Ectodermal cell (in vitro differentiated cells): Measurements from ENCODE around the gene CDKAL1.

Source experiments
- H3K27ac ChIP-seq: 2 replicates; pipeline ENCODE4 v1.7.0; 2013; ENCODE audit warnings: mild to moderate bottlenecking, low read depth, low read length; ENCODE audit not compliant: insufficient read depth, poor library complexity, severe bottlenecking
- H3K27me3 ChIP-seq: 2 replicates; pipeline ENCODE4 v1.7.0; 2013; ENCODE audit warnings: mild to moderate bottlenecking, low read length; ENCODE audit not compliant: insufficient read depth, control insufficient read depth, poor library complexity, severe bottlenecking
- H3K36me3 ChIP-seq: one replicate; pipeline ENCODE4 v1.7.0; 2013; ENCODE audit warnings: low read length; ENCODE audit not compliant: control insufficient read depth, insufficient read depth
- H3K4me1 ChIP-seq: one replicate; pipeline ENCODE4 v1.7.0; 2013; ENCODE audit warnings: low read length; ENCODE audit not compliant: control insufficient read depth, insufficient read depth
- H3K4me3 ChIP-seq: 2 replicates; pipeline ENCODE4 v1.7.0; 2013; ENCODE audit warnings: low read depth, low read length, control low read depth; ENCODE audit not compliant: insufficient read depth
- H3K9me3 ChIP-seq: 2 replicates; pipeline ENCODE4 v1.7.0; 2013; ENCODE audit warnings: mild to moderate bottlenecking, low read length, moderate library complexity; ENCODE audit not compliant: control insufficient read depth
- WGBS, 2 experiments: methylation state at CpG; one replicate each; pipeline ENCODE4 v1.1.7; 2013; ENCODE audit warnings: missing lambda C conversion rate in 2 of 2; 5-methylcytosine and 5-hydroxymethylcytosine counted together

The CDKAL1 gene

GRCh38 chr6:20771409-20771808, 237.2 kb downstream of the CDKAL1 start:
- no peak overlapping the region for H3K4me3 ChIP-seq
- WGBS, 2 experiments = 65 to 69% methylated on average over 6 of the region's 6 CpGs
- H3K27ac ChIP-seq = no peak overlapping the region
- no peaks in the 10 kb centered on the region for H3K9me3 ChIP-seq
- H3K27me3 ChIP-seq = no peaks in the 10 kb centered on the region
- H3K4me1 ChIP-seq = no peaks in the 10 kb centered on the region
- H3K36me3 ChIP-seq = no peaks in the 10 kb centered on the region

- no peaks in the 10 kb centered on the region for H3K27me3 ChIP-seq
- H3K36me3 ChIP-seq = no peaks in the 10 kb centered on the region
- H3K4me1 ChIP-seq = peaks cover 3% of the 10 kb centered on the region
- H3K27ac ChIP-seq = no peak overlapping the region
- H3K9me3 ChIP-seq = no peaks in the 10 kb centered on the region
- H3K4me3 ChIP-seq = no peak overlapping the region
- WGBS, 2 experiments = 100% methylated on average over 1 of the region's 1 CpG
These were observed 239.6 kb downstream of the CDKAL1 start for GRCh38 chr6:20773822-20774221.

- H3K27me3 ChIP-seq = no peaks in the 10 kb centered on the region
- peaks cover 3% of the 10 kb centered on the region for H3K4me1 ChIP-seq
- no peak overlapping the region for H3K27ac ChIP-seq
- H3K36me3 ChIP-seq = no peaks in the 10 kb centered on the region
- H3K9me3 ChIP-seq = no peaks in the 10 kb centered on the region
- no peak overlapping the region for H3K4me3 ChIP-seq
- WGBS, 2 experiments = 97 to 100% methylated on average over 1 of the region's 1 CpG
These were observed 241.7 kb downstream of the CDKAL1 start for GRCh38 chr6:20775981-20776380.

GRCh38 chr6:20777801-20778200, 243.5 kb downstream of the CDKAL1 start:
- no peaks in the 10 kb centered on the region for H3K9me3 ChIP-seq
- no peak overlapping the region for H3K27ac ChIP-seq
- peaks cover 3% of the 10 kb centered on the region for H3K4me1 ChIP-seq
- H3K36me3 ChIP-seq = no peaks in the 10 kb centered on the region
- no peaks in the 10 kb centered on the region for H3K27me3 ChIP-seq
- no peak overlapping the region for H3K4me3 ChIP-seq

- no peaks in the 10 kb centered on the region for H3K9me3 ChIP-seq
- no peak overlapping the region for H3K4me3 ChIP-seq
- no peaks in the 10 kb centered on the region for H3K36me3 ChIP-seq
- H3K27me3 ChIP-seq = no peaks in the 10 kb centered on the region
- H3K4me1 ChIP-seq = peaks cover 3% of the 10 kb centered on the region
- H3K27ac ChIP-seq = no peak overlapping the region
- 92 to 95% methylated on average over 5 of the region's 5 CpGs for WGBS, 2 experiments
These were observed 244.2 kb downstream of the CDKAL1 start for GRCh38 chr6:20778459-20778858.

GRCh38 chr6:20778912-20779311, 244.7 kb downstream of the CDKAL1 start:
- Histone ChIP-seq H3K4me3 (no peak overlapping the region), H3K9me3 (no peaks in the 10 kb centered on the region), H3K27ac (no peak overlapping the region), H3K4me1 (peaks cover 3% of the 10 kb centered on the region), H3K27me3 (no peaks in the 10 kb centered on the region), H3K36me3 (no peaks in the 10 kb centered on the region)
- WGBS, 2 experiments = 96 to 97% methylated on average over 4 of the region's 6 CpGs

- H3K9me3 ChIP-seq = no peaks in the 10 kb centered on the region
These were observed 254.9 kb downstream of the CDKAL1 start for GRCh38 chr6:20789162-20789561.

GRCh38 chr6:20790032-20790791, 256.0 kb downstream of the CDKAL1 start:
- WGBS, 2 experiments = 90 to 96% methylated on average over 8 to 9 of the region's 9 CpGs
- no peak overlapping the region for H3K27ac ChIP-seq
- no peaks in the 10 kb centered on the region for H3K36me3 ChIP-seq
- no peaks in the 10 kb centered on the region for H3K27me3 ChIP-seq
- no peak overlapping the region for H3K4me3 ChIP-seq
- H3K9me3 ChIP-seq = no peaks in the 10 kb centered on the region
- no peaks in the 10 kb centered on the region for H3K4me1 ChIP-seq

More at GRCh38 chr6:20789162-20789561, 254.9 kb downstream of the CDKAL1 start:
- no peak overlapping the region for H3K27ac ChIP-seq
- no peaks in the 10 kb centered on the region for H3K4me1 ChIP-seq
- H3K4me3 ChIP-seq = no peak overlapping the region
- no peaks in the 10 kb centered on the region for H3K36me3 ChIP-seq
- WGBS, 2 experiments = 93 to 99% methylated on average over 2 to 3 of the region's 3 CpGs
- no peaks in the 10 kb centered on the region for H3K27me3 ChIP-seq

GRCh38 chr6:20791074-20791473, 256.8 kb downstream of the CDKAL1 start:
- Histone ChIP-seq H3K36me3 (no peaks in the 10 kb centered on the region), H3K27me3 (no peaks in the 10 kb centered on the region)
- WGBS, 2 experiments = 96 to 100% methylated on average over 4 of the region's 4 CpGs

GRCh38 chr6:20791944-20792343, 257.7 kb downstream of the CDKAL1 start:
- Histone ChIP-seq H3K36me3 (no peaks in the 10 kb centered on the region), H3K4me1 (no peaks in the 10 kb centered on the region), H3K4me3 (no peak overlapping the region), H3K9me3 (no peaks in the 10 kb centered on the region), H3K27me3 (no peaks in the 10 kb centered on the region), H3K27ac (no peak overlapping the region)
- WGBS, 2 experiments = 85 to 88% methylated on average over 1 to 2 of the region's 2 CpGs

More at GRCh38 chr6:20791074-20791473, 256.8 kb downstream of the CDKAL1 start:
- Histone ChIP-seq H3K4me3 (no peak overlapping the region), H3K27ac (no peak overlapping the region), H3K4me1 (no peaks in the 10 kb centered on the region), H3K9me3 (no peaks in the 10 kb centered on the region)
